Stimulated activated CD4-positive, alpha-beta T cell treated with anti-CD3 and anti-CD28 coated beads, Interleukin-4, amount 100 ng/mL, for 48 hours (primary cell): ENCODE data around the gene EVPL.
"Not testable (repeated sequence)": the region's sequence is repeated elsewhere in the genome, so short reads cannot be mapped to it uniquely, and the experiment has no call there.

Experiments
- DNase-seq, 2 donors: peaks; one replicate each; pipeline ENCODE4 v3.0.0-alpha.2; 2020; ENCODE audit warnings: low read depth in 2 of 2

EVPL gene

GRCh38 chr17:76027159-76027839 is at the start of gene EVPL:
TSS of gene EVPL (minus strand) at chr17:76027306. CDS start at chr17:76027198, 108 bp downstream.
- DNase-seq = no peak

GRCh38 chr17:76076146-76076764 is 49.1 kb upstream of the EVPL start:
- no peak for DNase-seq

- DNase-seq = no peak
Measured at GRCh38 chr17:76075364-76076145, 48.4 kb upstream of the EVPL start.

GRCh38 chr17:76074390-76075363 is 47.6 kb upstream of the EVPL start, which contains the start of gene GALR2:
TSS of gene GALR2 (plus strand) at chr17:76074781. CDS start at chr17:76074884, 103 bp downstream.
- DNase-seq = no peak

GRCh38 chr17:76072148-76072858 is 45.2 kb upstream of the EVPL start, which contains the start of gene SRP68:
TSS of gene SRP68 (minus strand) at chr17:76072517. CDS start at chr17:76072491, 26 bp downstream.
- peak; percentile 70 to 81 for DNase-seq

- DNase-seq = no peak
Measured at GRCh38 chr17:76071531-76072147, 44.5 kb upstream of the EVPL start.

GRCh38 chr17:76065775-76066174 is 38.7 kb upstream of the EVPL start:
- no peak for DNase-seq

- DNase-seq = peak in 1 of 2 donors; percentile 59
Measured at GRCh38 chr17:76063875-76064546, 36.9 kb upstream of the EVPL start.

GRCh38 chr17:76058264-76058663 is 31.2 kb upstream of the EVPL start:
- DNase-seq = not testable (repeated sequence)

- DNase-seq = no peak
Measured at GRCh38 chr17:76056882-76057281, 29.8 kb upstream of the EVPL start.

- DNase-seq = no peak
Measured at GRCh38 chr17:76054112-76054476, 27.0 kb upstream of the EVPL start.

GRCh38 chr17:76053246-76054111 is 26.4 kb upstream of the EVPL start:
- no peak for DNase-seq

GRCh38 chr17:76051561-76051960 is 24.5 kb upstream of the EVPL start:
- no peak for DNase-seq

- no peak for DNase-seq
Measured at GRCh38 chr17:76050538-76051467, 23.7 kb upstream of the EVPL start.

GRCh38 chr17:76049836-76050537 is 22.9 kb upstream of the EVPL start:
- no peak for DNase-seq

GRCh38 chr17:76049239-76049638 is 22.1 kb upstream of the EVPL start:
- no peak for DNase-seq

- DNase-seq = no peak
Measured at GRCh38 chr17:76048711-76049110, 21.6 kb upstream of the EVPL start.
